ENCODE data around the gene CKAP2L. TPM values are rescaled to one million over a fixed set of nuclear protein-coding genes. Genes with fewer than 3 reads are reported as not detected.
A peak's percentile ranks its signal among the peaks of the same experiment; 100 is the strongest.

CKAP2L gene
- total and polyA plus RNA-seq, 8 donors, result 1.1 to 4.4 (median 1.3) TPM

GRCh38 chr2:112752667-112753066 is 11.7 kb downstream of the CKAP2L start:
- intact Hi-C loops (cut with DNase I; ENCODE audit: low total_unique reads), result loop anchor here (10.0 kb wide), 1 partner anchor 192 kb away; no protein-coding TSS in a partner anchor
- Histone ChIP-seq H3K27me3 (no peaks in the 10 kb centered on the region), H3K27ac (no peak overlapping the region), H3K4me1 (peaks cover 0 to 33% (median 16%) of the 10 kb centered on the region in 4 donors), H3K4me3 (no peak overlapping the region), H3K9me3 (no peaks in the 10 kb centered on the region), H3K36me3 (no peaks in the 10 kb centered on the region)
- no peak for DNase-seq
- TF ChIP-seq POLR2A (IDR thresholded peaks at IDR 0.05) (no peak), POLR2AphosphoS5 (IDR thresholded peaks at IDR 0.05) (no peak), CTCF (IDR thresholded peaks at IDR 0.05) (no peak), EP300 (IDR thresholded peaks at IDR 0.05) (no peak)
- WGBS, 5 donors, result 59 to 83% (median 72%) methylated on average over 4 of the region's 4 CpGs

GRCh38 chr2:112751451-112752197 is 12.8 kb downstream of the CKAP2L start:
- Histone ChIP-seq H3K27me3 (no peaks in the 10 kb centered on the region), H3K36me3 (no peaks in the 10 kb centered on the region), H3K9me3 (no peaks in the 10 kb centered on the region), H3K4me1 (peaks cover 0 to 33% (median 16%) of the 10 kb centered on the region in 4 donors), H3K27ac (peak overlapping the region in 2 of 5 donors; percentile 36 to 54), H3K4me3 (no peak overlapping the region)
- DNase-seq, result peak in 1 of 2 donors; percentile 61
- intact Hi-C loops (cut with DNase I; ENCODE audit: low total_unique reads), result loop anchor here (10.0 kb wide), 1 partner anchor 193 kb away; no protein-coding TSS in a partner anchor
- no peak for TF ChIP-seq CTCF (IDR thresholded peaks at IDR 0.05)
- no peak for TF ChIP-seq EP300 (IDR thresholded peaks at IDR 0.05)
- TF ChIP-seq POLR2AphosphoS5 (IDR thresholded peaks at IDR 0.05), result no peak
- TF ChIP-seq POLR2A (IDR thresholded peaks at IDR 0.05), result no peak

GRCh38 chr2:112750560-112750843 is 13.9 kb downstream of the CKAP2L start:
- intact Hi-C loops (cut with DNase I; ENCODE audit: low total_unique reads), result loop anchor here (10.0 kb wide), 1 partner anchor 194 kb away; no protein-coding TSS in a partner anchor
- Histone ChIP-seq H3K4me1 (peaks cover 0 to 33% (median 16%) of the 10 kb centered on the region in 4 donors), H3K9me3 (no peaks in the 10 kb centered on the region), H3K27ac (no peak overlapping the region), H3K4me3 (no peak overlapping the region), H3K36me3 (no peaks in the 10 kb centered on the region), H3K27me3 (no peaks in the 10 kb centered on the region)
- TF ChIP-seq POLR2AphosphoS5 (IDR thresholded peaks at IDR 0.05) (no peak), POLR2A (IDR thresholded peaks at IDR 0.05) (no peak), CTCF (IDR thresholded peaks at IDR 0.05) (no peak), EP300 (IDR thresholded peaks at IDR 0.05) (no peak)
- DNase-seq, result no peak

GRCh38 chr2:112749755-112750559 is 14.5 kb downstream of the CKAP2L start:
- WGBS, 5 donors, result 57 to 65% (median 61%) methylated on average over 9 of the region's 9 CpGs

More at GRCh38 chr2:112749755-112750559, 14.5 kb downstream of the CKAP2L start:
- Histone ChIP-seq H3K36me3 (peaks cover 0 to 4% (median 0%) of the 10 kb centered on the region in 4 donors), H3K27me3 (no peaks in the 10 kb centered on the region), H3K9me3 (no peaks in the 10 kb centered on the region), H3K4me1 (peaks cover 0 to 33% (median 16%) of the 10 kb centered on the region in 4 donors), H3K4me3 (no peak overlapping the region), H3K27ac (no peak overlapping the region)
- intact Hi-C loops (cut with DNase I; ENCODE audit: low total_unique reads), result loop anchor here (10.0 kb wide), 1 partner anchor 195 kb away; no protein-coding TSS in a partner anchor
- no peak for TF ChIP-seq POLR2A (IDR thresholded peaks at IDR 0.05)
- peak in 1 of 3 donors; percentile 23 for TF ChIP-seq POLR2AphosphoS5 (IDR thresholded peaks at IDR 0.05)
- peak in 5 of 7 experiments; percentile 75 to 90 (median 84) for TF ChIP-seq CTCF (IDR thresholded peaks at IDR 0.05)
- peak; percentile 75 to 92 for DNase-seq
